ENCODE data around the gene MAP2K2.
"Not testable (repeated sequence)": the region's sequence is repeated elsewhere in the genome, so short reads cannot be mapped to it uniquely, and the experiment has no call there.

Gene MAP2K2

GRCh38 chr19:4123615-4124568, at the start of gene MAP2K2:
MAP2K2 (minus strand) TSS chr19:4124122; CDS start chr19:4123875, 247 bp downstream.
- in situ Hi-C loops (cut with MboI; ENCODE audit: low pct_unique_long_range_greater_than_20kb, low sequenced_read_pairs, unreplicated experiment) = no loop called here
- peak; percentile 98 for DNase-seq (ENCODE audit: low spot score)
- TF ChIP-seq, protein P1, sequence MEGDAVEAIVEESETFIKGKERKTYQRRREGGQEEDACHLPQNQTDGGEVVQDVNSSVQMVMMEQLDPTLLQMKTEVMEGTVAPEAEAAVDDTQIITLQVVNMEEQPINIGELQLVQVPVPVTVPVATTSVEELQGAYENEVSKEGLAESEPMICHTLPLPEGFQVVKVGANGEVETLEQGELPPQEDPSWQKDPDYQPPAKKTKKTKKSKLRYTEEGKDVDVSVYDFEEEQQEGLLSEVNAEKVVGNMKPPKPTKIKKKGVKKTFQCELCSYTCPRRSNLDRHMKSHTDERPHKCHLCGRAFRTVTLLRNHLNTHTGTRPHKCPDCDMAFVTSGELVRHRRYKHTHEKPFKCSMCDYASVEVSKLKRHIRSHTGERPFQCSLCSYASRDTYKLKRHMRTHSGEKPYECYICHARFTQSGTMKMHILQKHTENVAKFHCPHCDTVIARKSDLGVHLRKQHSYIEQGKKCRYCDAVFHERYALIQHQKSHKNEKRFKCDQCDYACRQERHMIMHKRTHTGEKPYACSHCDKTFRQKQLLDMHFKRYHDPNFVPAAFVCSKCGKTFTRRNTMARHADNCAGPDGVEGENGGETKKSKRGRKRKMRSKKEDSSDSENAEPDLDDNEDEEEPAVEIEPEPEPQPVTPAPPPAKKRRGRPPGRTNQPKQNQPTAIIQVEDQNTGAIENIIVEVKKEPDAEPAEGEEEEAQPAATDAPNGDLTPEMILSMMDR (IDR thresholded peaks at IDR 0.05; ENCODE audit: extremely low read depth, insufficient read depth, missing control alignments) = peak; percentile 7

DNA sequence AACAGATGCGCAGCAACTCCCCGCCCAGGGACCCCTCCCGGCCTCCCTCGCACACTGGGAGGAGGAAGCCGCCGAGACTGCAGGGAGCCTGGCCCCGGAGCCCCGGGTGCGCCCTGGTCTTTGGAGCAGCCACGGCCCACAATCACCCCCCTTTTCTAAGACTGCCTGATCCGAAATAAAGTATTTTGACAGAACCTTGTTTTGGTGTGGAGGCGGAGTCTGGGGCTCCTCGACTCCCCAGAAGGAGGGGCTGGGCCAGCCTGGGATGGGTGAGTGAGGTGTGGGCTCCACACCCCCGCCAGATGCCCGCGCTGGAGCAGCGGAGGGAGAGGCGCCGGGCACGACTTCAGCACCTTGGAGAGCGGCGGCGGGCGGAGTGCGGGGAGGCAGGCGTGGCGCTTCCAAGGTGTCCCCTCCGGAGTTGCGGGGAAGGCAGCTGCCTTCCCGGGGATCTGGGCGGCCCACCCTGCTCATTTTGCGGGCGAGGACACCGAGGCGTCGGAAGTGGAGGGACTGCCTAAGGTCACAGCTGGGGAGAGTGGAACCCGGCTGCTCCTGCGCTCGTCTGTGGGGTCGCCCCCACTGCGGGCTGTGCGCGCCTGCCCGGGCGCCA, 49.0 kb upstream of the MAP2K2 start:
- peak; percentile 61 for DNase-seq (ENCODE audit: low spot score)
- in situ Hi-C loops (cut with MboI; ENCODE audit: low pct_unique_long_range_greater_than_20kb, low sequenced_read_pairs, unreplicated experiment) = no loop called here

GRCh38 chr19:4171676-4172075, 47.8 kb upstream of the MAP2K2 start:
- TF ChIP-seq, protein P1 (IDR thresholded peaks at IDR 0.05; ENCODE audit: extremely low read depth, insufficient read depth, missing control alignments) = no peak
- in situ Hi-C loops (cut with MboI; ENCODE audit: low pct_unique_long_range_greater_than_20kb, low sequenced_read_pairs, unreplicated experiment) = no loop called here
- no peak for DNase-seq (ENCODE audit: low spot score)

More for the DNA sequence above, 49.0 kb upstream of the MAP2K2 start:
- TF ChIP-seq, protein P1 (IDR thresholded peaks at IDR 0.05; ENCODE audit: extremely low read depth, insufficient read depth, missing control alignments) = no peak

- TF ChIP-seq, protein P1 (IDR thresholded peaks at IDR 0.05; ENCODE audit: extremely low read depth, insufficient read depth, missing control alignments) = no peak
- no peak for DNase-seq (ENCODE audit: low spot score)
- in situ Hi-C loops (cut with MboI; ENCODE audit: low pct_unique_long_range_greater_than_20kb, low sequenced_read_pairs, unreplicated experiment) = no loop called here
Measured at GRCh38 chr19:4164262-4164661, 40.3 kb upstream of the MAP2K2 start.

DNA sequence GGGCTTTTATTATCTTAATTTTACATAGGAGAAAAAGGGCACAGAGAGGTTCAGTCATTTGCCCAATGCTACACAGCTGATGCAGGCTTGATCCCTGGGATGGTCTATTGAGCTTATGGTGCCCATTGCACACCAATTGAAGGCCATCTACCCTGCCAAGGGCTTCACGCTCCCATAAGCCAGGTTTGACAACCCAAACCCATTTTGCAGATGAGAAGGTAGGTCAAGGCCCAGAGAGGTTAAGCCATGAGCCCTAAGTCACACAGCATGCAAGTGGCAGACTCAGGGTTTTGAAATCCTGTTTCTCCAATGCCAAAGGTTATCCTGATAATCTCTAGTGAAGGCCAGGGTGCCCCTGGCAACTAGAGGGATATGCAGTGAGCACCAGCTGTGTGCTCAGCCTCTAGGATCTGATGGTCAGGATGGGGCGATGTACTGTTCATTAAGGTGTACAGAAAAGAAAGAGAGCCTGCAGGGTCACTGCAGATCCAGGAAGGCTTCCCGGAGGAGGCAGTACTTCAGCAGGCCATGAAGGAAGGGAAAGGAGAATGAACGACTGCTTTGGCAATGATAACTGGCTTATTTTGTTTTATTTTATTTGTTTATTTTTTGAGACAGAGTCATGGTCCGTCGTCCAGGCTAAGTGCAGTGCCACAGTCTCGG, 37.6 kb upstream of the MAP2K2 start:
- DNase-seq (ENCODE audit: low spot score) = no peak
- TF ChIP-seq, protein P1 (IDR thresholded peaks at IDR 0.05; ENCODE audit: extremely low read depth, insufficient read depth, missing control alignments) = no peak
- in situ Hi-C loops (cut with MboI; ENCODE audit: low pct_unique_long_range_greater_than_20kb, low sequenced_read_pairs, unreplicated experiment) = no loop called here

DNA sequence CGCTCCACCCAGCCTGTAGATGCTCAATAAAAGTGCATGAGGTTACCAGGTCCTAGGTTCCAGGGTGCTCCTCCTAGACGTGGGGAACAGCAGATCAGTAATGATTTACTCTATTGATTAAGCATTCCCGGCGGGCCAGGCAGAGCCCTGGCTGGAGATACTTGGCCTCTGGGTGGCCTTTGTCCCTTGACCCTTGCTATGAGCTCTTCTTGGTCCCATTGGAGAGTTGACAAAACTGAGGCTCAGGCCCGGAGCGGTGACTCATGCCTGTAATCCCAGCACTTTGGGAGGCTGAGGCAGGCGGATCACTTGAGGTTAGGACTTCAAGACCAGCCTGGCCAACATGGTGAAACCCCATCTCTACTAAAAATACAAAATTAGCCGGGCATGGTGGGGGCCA, 34.0 kb upstream of the MAP2K2 start:
- DNase-seq (ENCODE audit: low spot score); in situ Hi-C loops (cut with MboI; ENCODE audit: low pct_unique_long_range_greater_than_20kb, low sequenced_read_pairs, unreplicated experiment): not testable (repeated sequence)

Measured in GM13977 (cell line).